Keratinocyte (primary cell): ENCODE results near the gene FAM221B.

Source experiments
- EZH2 ChIP-seq: IDR thresholded peaks from one replicate; pipeline ENCODE4 v1.6.1; 2012; ENCODE audit warnings: inconsistent platforms, mild to moderate bottlenecking, low read length, moderate library complexity
- TF ChIP-seq, protein P1 (sequence below), 3 experiments: IDR thresholded peaks in 1 of 3; conservative IDR thresholded peaks in 1 of 3; optimal IDR thresholded peaks in 1 of 3; 2 replicates in 2 of 3; 3 replicates in 1 of 3; pipeline versions ENCODE3 to v1.5.1; 2011; ENCODE audit warnings: low read length in 3 of 3, mild to moderate bottlenecking in 3 of 3, moderate library complexity in 2 of 3, control low read depth in 1 of 3, inconsistent platforms in 1 of 3; ENCODE audit not compliant: insufficient read depth in 2 of 3; ENCODE audit errors: extremely low read depth in 1 of 3

DNA sequence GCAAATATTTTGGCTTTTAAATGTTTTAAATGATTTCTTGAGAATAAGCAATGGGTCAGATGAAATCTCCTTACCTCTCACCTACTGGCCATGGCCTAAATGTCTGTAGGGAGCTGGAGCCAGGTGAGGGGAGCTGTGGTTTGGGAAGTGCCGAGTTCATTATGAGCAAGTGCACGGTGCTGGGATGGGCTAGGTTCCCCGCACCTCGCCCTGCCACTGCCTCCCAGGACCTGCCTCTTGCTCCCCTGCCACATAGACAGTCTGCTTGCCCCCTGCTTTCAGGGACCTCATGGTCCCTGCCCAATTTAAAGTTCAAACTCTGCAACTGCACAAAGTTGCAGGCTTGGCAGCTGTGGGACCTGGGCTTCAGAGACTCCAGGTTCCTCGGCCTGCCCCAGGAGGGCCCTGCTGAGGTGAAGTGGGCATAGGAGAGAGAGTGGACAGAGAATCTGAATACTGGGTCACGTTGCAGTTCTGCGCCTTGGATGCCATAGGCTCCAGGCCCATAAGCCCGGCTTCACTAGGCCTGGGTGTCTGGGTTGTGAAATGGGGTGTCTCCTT, 36.2 kb upstream of the FAM221B start:
- TF ChIP-seq, protein P1, sequence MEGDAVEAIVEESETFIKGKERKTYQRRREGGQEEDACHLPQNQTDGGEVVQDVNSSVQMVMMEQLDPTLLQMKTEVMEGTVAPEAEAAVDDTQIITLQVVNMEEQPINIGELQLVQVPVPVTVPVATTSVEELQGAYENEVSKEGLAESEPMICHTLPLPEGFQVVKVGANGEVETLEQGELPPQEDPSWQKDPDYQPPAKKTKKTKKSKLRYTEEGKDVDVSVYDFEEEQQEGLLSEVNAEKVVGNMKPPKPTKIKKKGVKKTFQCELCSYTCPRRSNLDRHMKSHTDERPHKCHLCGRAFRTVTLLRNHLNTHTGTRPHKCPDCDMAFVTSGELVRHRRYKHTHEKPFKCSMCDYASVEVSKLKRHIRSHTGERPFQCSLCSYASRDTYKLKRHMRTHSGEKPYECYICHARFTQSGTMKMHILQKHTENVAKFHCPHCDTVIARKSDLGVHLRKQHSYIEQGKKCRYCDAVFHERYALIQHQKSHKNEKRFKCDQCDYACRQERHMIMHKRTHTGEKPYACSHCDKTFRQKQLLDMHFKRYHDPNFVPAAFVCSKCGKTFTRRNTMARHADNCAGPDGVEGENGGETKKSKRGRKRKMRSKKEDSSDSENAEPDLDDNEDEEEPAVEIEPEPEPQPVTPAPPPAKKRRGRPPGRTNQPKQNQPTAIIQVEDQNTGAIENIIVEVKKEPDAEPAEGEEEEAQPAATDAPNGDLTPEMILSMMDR (optimal IDR thresholded peaks at IDR 0.05 in 1 of 3, IDR thresholded peaks at IDR 0.05 in 1 of 3, conservative IDR thresholded peaks at IDR 0.05 in 1 of 3; ENCODE audit: extremely low read depth in 1 of 3, insufficient read depth in 2 of 3, low read length in 3 of 3) = no peak
- no peak for TF ChIP-seq EZH2
